ENCODE results near the gene RHBDD3. TPM values are rescaled to one million over a fixed set of nuclear protein-coding genes. Genes with fewer than 3 reads are reported as not detected.
A peak's percentile ranks its signal among the peaks of the same experiment; 100 is the strongest.

Gene RHBDD3
- total RNA-seq, 3 donors from 2014 or later (not counting 1 experiment from before 2014, with no cell fraction given) = 16.6 to 20.9 (median 17.9) TPM

DNA sequence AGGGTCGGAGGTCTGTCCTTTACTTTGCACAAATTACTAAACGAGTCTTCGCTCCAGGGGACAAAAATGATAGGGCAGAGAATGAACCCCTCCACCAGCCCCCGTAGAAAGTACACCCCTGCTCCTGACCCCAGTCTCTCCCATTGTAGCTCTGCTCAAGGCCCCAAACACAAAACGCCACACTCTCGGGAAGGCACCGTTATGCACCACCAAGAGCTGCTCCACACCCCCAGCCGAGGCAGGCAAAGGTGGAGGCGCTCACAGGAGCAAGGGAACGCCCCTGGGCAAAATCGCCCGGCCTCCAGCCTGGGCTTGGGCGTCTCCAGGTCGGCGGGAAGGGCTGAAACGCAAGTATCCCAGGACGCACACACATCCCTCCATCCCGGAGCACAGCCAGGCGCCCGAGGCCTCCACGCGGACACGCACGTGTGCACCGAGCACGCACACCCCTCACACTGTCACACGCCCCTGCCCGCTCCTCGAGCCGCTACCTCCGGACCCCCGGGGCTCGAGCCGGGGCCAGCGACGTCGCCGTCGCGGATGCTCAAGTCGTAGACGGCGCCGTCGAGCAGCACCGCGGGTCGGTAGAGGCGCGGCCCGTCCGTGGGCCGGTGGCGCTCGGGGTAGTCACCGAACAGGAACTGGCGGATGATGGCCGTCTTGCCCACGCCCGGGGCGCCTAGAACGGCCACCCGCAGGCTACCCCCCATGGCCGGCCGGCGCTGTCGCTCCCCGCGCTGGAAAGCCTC lies 46.9 kb upstream of the RHBDD3 start:
- Histone ChIP-seq H3K27me3 (ENCODE audit: control insufficient read depth, insufficient read depth, low read length) (peaks cover 26% of the 10 kb centered on the region), H3K4me1 (ENCODE audit: control insufficient read depth, insufficient read depth, low read length) (peaks cover 25% of the 10 kb centered on the region), H3K4me3 (ENCODE audit: low read length) (no peak overlapping the region), H3K36me3 (ENCODE audit: control insufficient read depth, insufficient read depth, low read length) (no peaks in the 10 kb centered on the region), H3K27ac (ENCODE audit: low read length) (no peak overlapping the region), H3K9me3 (ENCODE audit: control insufficient read depth, insufficient read depth, low read length) (no peaks in the 10 kb centered on the region)
- Mint-ChIP-seq H3K27ac (no peak overlapping the region), H3K4me1 (peaks cover 9 to 18% of the 10 kb centered on the region in 2 donors), H3K4me3 (no peak overlapping the region), H3K9me3 (no peaks in the 10 kb centered on the region), H3K27me3 (ENCODE audit: low read depth in 2 of 2) (peaks cover 36 to 40% of the 10 kb centered on the region in 2 donors), H3K36me3 (no peaks in the 10 kb centered on the region)
- TF ChIP-seq, protein P1, sequence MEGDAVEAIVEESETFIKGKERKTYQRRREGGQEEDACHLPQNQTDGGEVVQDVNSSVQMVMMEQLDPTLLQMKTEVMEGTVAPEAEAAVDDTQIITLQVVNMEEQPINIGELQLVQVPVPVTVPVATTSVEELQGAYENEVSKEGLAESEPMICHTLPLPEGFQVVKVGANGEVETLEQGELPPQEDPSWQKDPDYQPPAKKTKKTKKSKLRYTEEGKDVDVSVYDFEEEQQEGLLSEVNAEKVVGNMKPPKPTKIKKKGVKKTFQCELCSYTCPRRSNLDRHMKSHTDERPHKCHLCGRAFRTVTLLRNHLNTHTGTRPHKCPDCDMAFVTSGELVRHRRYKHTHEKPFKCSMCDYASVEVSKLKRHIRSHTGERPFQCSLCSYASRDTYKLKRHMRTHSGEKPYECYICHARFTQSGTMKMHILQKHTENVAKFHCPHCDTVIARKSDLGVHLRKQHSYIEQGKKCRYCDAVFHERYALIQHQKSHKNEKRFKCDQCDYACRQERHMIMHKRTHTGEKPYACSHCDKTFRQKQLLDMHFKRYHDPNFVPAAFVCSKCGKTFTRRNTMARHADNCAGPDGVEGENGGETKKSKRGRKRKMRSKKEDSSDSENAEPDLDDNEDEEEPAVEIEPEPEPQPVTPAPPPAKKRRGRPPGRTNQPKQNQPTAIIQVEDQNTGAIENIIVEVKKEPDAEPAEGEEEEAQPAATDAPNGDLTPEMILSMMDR (IDR thresholded peaks at IDR 0.05) = no peak
- ATAC-seq (no peak), DNase-seq (no peak)
- intact Hi-C loops (cut with micrococcal nuclease) = no loop called here
- WGBS (ENCODE audit: insufficient coverage) = 3% methylated on average over 69 of the region's 69 CpGs

DNA sequence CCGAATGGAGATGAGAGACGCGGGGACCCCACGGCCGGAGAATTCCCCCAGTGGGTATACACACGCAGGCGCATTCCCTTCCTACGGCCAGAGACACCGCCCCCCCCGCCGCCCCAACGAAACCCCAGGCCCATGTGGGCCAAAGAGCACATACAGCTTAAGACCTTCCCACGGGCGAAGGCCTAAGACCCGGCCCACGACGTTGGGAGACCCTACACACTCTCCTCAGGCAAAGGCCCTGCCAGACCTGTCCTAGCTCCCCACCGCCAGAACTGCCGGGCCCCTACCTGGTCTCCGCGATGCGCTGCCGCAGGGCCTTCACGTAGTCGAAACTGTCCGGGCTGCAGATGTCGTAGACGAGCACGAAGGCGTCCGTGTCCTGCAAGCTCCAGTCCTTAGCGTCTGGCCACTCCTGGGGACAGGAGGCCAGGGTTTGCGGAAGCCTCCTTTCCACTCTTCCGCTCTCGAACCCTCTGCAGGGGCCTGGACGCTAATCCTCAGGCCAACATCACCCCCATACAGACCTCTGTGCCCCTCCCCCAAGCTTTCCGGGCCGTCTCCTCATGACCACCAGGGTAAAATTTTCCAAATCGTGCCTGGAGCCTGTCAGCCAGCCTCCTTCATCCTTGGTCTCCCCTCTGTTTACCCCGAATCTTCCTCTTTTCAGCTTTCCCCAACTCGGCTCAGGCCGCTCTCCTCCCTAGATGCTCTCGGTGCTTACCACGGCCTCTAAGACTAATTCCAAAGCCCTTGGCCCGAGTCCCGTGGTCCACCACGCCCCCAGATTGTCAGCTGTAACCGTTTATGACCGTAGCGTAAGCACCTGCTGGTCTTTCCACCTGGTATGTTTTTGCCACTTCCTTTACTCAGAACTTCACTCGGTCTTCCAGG lies 46.0 kb upstream of the RHBDD3 start:
- no peak overlapping the region for H3K27ac Mint-ChIP-seq
- 21% methylated on average over 51 of the region's 51 CpGs for WGBS (ENCODE audit: insufficient coverage)
- no peaks in the 10 kb centered on the region for H3K36me3 ChIP-seq (ENCODE audit: control insufficient read depth, insufficient read depth, low read length)
- peaks cover 26% of the 10 kb centered on the region for H3K27me3 ChIP-seq (ENCODE audit: control insufficient read depth, insufficient read depth, low read length)
- no peaks in the 10 kb centered on the region for H3K9me3 ChIP-seq (ENCODE audit: control insufficient read depth, insufficient read depth, low read length)
- no peak overlapping the region for H3K4me3 ChIP-seq (ENCODE audit: low read length)
- no peaks in the 10 kb centered on the region for H3K9me3 Mint-ChIP-seq
- DNase-seq = no peak
- no peak overlapping the region for H3K4me3 Mint-ChIP-seq
- intact Hi-C loops (cut with micrococcal nuclease) = no loop called here
- no peak overlapping the region for H3K27ac ChIP-seq (ENCODE audit: low read length)
- H3K4me1 ChIP-seq (ENCODE audit: control insufficient read depth, insufficient read depth, low read length) = peaks cover 32% of the 10 kb centered on the region
- peaks cover 36 to 40% of the 10 kb centered on the region in 2 donors for H3K27me3 Mint-ChIP-seq (ENCODE audit: low read depth in 2 of 2)
- TF ChIP-seq, protein P1 (IDR thresholded peaks at IDR 0.05) = no peak
- ATAC-seq = no peak
- H3K36me3 Mint-ChIP-seq = no peaks in the 10 kb centered on the region
- peaks cover 9 to 18% of the 10 kb centered on the region in 2 donors for H3K4me1 Mint-ChIP-seq

DNA sequence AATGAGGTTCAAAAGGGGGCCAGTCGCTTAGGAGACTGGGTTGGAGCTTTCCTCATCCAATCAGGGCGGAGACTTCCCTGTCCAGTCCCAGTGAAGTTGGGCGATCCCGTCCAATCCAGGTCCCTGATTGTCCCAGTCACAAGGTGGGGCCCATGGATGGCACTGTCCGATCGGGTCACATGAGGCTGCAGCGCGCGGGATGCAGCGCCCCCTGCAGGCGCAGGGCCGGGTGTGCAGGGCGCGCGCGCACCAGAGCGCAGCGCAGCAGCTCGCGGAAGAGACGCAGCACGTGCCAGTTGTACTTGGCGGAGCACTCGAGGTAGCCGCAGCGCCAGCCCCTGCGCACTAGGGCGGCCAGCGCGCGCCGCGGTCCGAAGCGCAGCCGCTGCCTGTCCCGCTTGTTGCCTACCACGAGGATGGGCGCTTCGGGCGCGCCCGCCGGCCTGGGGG lies 45.4 kb upstream of the RHBDD3 start:
- 18% methylated on average over 44 of the region's 44 CpGs for WGBS (ENCODE audit: insufficient coverage)
- peaks cover 36 to 40% of the 10 kb centered on the region in 2 donors for H3K27me3 Mint-ChIP-seq (ENCODE audit: low read depth in 2 of 2)
- Histone ChIP-seq H3K9me3 (ENCODE audit: control insufficient read depth, insufficient read depth, low read length) (no peaks in the 10 kb centered on the region), H3K27ac (ENCODE audit: low read length) (no peak overlapping the region), H3K36me3 (ENCODE audit: control insufficient read depth, insufficient read depth, low read length) (no peaks in the 10 kb centered on the region), H3K4me1 (ENCODE audit: control insufficient read depth, insufficient read depth, low read length) (peaks cover 37% of the 10 kb centered on the region), H3K4me3 (ENCODE audit: low read length) (no peak overlapping the region), H3K27me3 (ENCODE audit: control insufficient read depth, insufficient read depth, low read length) (peaks cover 26% of the 10 kb centered on the region)
- H3K4me3 Mint-ChIP-seq = no peak overlapping the region
- no peaks in the 10 kb centered on the region for H3K9me3 Mint-ChIP-seq
- intact Hi-C loops (cut with micrococcal nuclease) = no loop called here
- ATAC-seq (peak in 2 of 3 donors; percentile 36 to 45), DNase-seq (peak in 1 of 2 donors; percentile 49)
- H3K36me3 Mint-ChIP-seq = no peaks in the 10 kb centered on the region
- H3K27ac Mint-ChIP-seq = no peak overlapping the region
- peaks cover 9 to 18% of the 10 kb centered on the region in 2 donors for H3K4me1 Mint-ChIP-seq
- TF ChIP-seq, protein P1 (IDR thresholded peaks at IDR 0.05) = peak; percentile 30
